ENCODE results near the gene MRPL16.

Gene MRPL16

GRCh38 chr11:59773083-59773440, 37.5 kb downstream of the MRPL16 start:
- TF ChIP-seq ARNT (IDR thresholded peaks at IDR 0.05) (no peak), ELF4 (IDR thresholded peaks at IDR 0.05) (no peak), L3MBTL2 (conservative IDR thresholded peaks at IDR 0.05) (no peak), LEF1 (IDR thresholded peaks at IDR 0.05; ENCODE audit: borderline replicate concordance) (no peak), CTBP1 (IDR thresholded peaks at IDR 0.05; ENCODE audit: borderline replicate concordance) (no peak), PKNOX1 (IDR thresholded peaks at IDR 0.05) (no peak), HDGF (IDR thresholded peaks at IDR 0.05; ENCODE audit: borderline replicate concordance) (no peak), FOXM1 (IDR thresholded peaks at IDR 0.05; ENCODE audit: borderline replicate concordance) (no peak), FOXK2 (IDR thresholded peaks at IDR 0.05) (no peak), ZNF384 (IDR thresholded peaks at IDR 0.05) (no peak), TARDBP (IDR thresholded peaks at IDR 0.05) (no peak), BHLHE40 (IDR thresholded peaks at IDR 0.05; ENCODE audit: borderline replicate concordance) (no peak), NFRKB (IDR thresholded peaks at IDR 0.05) (no peak), FOXA1 (IDR thresholded peaks at IDR 0.05) (no peak), SP1 (IDR thresholded peaks at IDR 0.05) (no peak), SUZ12 (IDR thresholded peaks at IDR 0.05) (no peak)
- ChIA-PET POLR2A (no interaction called here), CTCF (no interaction called here)
- DNase-seq (ENCODE audit: extremely low spot score): no peak

- TF ChIP-seq L3MBTL2 (conservative IDR thresholded peaks at IDR 0.05): no peak
- no peak for TF ChIP-seq FOXA1 (IDR thresholded peaks at IDR 0.05)
- no peak for TF ChIP-seq ELF4 (IDR thresholded peaks at IDR 0.05)
- TF ChIP-seq PKNOX1 (IDR thresholded peaks at IDR 0.05): no peak
- TF ChIP-seq SUZ12 (IDR thresholded peaks at IDR 0.05): no peak
- no peak for TF ChIP-seq FOXK2 (IDR thresholded peaks at IDR 0.05)
- no peak for TF ChIP-seq BHLHE40 (IDR thresholded peaks at IDR 0.05; ENCODE audit: borderline replicate concordance)
- ChIA-PET CTCF (no interaction called here), POLR2A (interaction anchor here (1.3 kb wide), 1 partner anchor 16 kb away, joined by 8 read pairs; the partner anchor contains the start of gene STX3)
- DNase-seq (ENCODE audit: extremely low spot score): no peak
Measured at GRCh38 chr11:59771605-59772004, 39.0 kb downstream of the MRPL16 start.

GRCh38 chr11:59770869-59771268, 39.7 kb downstream of the MRPL16 start:
- ChIA-PET POLR2A (interaction anchor here (0.6 kb wide), 1 partner anchor 15 kb away, joined by 3 read pairs; no protein-coding TSS in a partner anchor), CTCF (no interaction called here)
- no peak for TF ChIP-seq SUZ12 (IDR thresholded peaks at IDR 0.05)
- TF ChIP-seq FOXA1 (IDR thresholded peaks at IDR 0.05): no peak
- TF ChIP-seq CTBP1 (IDR thresholded peaks at IDR 0.05; ENCODE audit: borderline replicate concordance): no peak
- no peak for TF ChIP-seq ZNF384 (IDR thresholded peaks at IDR 0.05)
- no peak for TF ChIP-seq FOXM1 (IDR thresholded peaks at IDR 0.05; ENCODE audit: borderline replicate concordance)
- TF ChIP-seq SP1 (IDR thresholded peaks at IDR 0.05): no peak
- TF ChIP-seq PKNOX1 (IDR thresholded peaks at IDR 0.05): no peak
- TF ChIP-seq TARDBP (IDR thresholded peaks at IDR 0.05): no peak
- TF ChIP-seq FOXK2 (IDR thresholded peaks at IDR 0.05): no peak
- TF ChIP-seq BHLHE40 (IDR thresholded peaks at IDR 0.05; ENCODE audit: borderline replicate concordance): no peak
- no peak for TF ChIP-seq ARNT (IDR thresholded peaks at IDR 0.05)
- no peak for TF ChIP-seq L3MBTL2 (conservative IDR thresholded peaks at IDR 0.05)
- TF ChIP-seq ELF4 (IDR thresholded peaks at IDR 0.05): no peak
- no peak for TF ChIP-seq HDGF (IDR thresholded peaks at IDR 0.05; ENCODE audit: borderline replicate concordance)
- no peak for TF ChIP-seq LEF1 (IDR thresholded peaks at IDR 0.05; ENCODE audit: borderline replicate concordance)
- no peak for TF ChIP-seq NFRKB (IDR thresholded peaks at IDR 0.05)
- DNase-seq (ENCODE audit: extremely low spot score): no peak

- TF ChIP-seq FOXA1 (IDR thresholded peaks at IDR 0.05) (no peak), BHLHE40 (IDR thresholded peaks at IDR 0.05; ENCODE audit: borderline replicate concordance) (no peak), HDGF (IDR thresholded peaks at IDR 0.05; ENCODE audit: borderline replicate concordance) (no peak), ARNT (IDR thresholded peaks at IDR 0.05) (no peak), PKNOX1 (IDR thresholded peaks at IDR 0.05) (no peak), SUZ12 (IDR thresholded peaks at IDR 0.05) (no peak), L3MBTL2 (conservative IDR thresholded peaks at IDR 0.05) (no peak), FOXK2 (IDR thresholded peaks at IDR 0.05) (no peak), NFRKB (IDR thresholded peaks at IDR 0.05) (no peak), ZNF384 (IDR thresholded peaks at IDR 0.05) (no peak), ELF4 (IDR thresholded peaks at IDR 0.05) (no peak), LEF1 (IDR thresholded peaks at IDR 0.05; ENCODE audit: borderline replicate concordance) (no peak)
- DNase-seq (ENCODE audit: extremely low spot score): no peak
- POLR2A ChIA-PET: interaction anchor here (0.6 kb wide), 1 partner anchor 14 kb away, joined by 3 read pairs; no protein-coding TSS in a partner anchor
- CTCF ChIA-PET: no interaction called here
Measured at GRCh38 chr11:59770319-59770718, 40.3 kb downstream of the MRPL16 start.

- POLR2A ChIA-PET: no interaction called here
- no peak for TF ChIP-seq ARNT (IDR thresholded peaks at IDR 0.05)
- no peak for TF ChIP-seq ELF4 (IDR thresholded peaks at IDR 0.05)
- TF ChIP-seq SP1 (IDR thresholded peaks at IDR 0.05): no peak
- CTCF ChIA-PET: no interaction called here
- DNase-seq (ENCODE audit: extremely low spot score): no peak
Measured at GRCh38 chr11:59769828-59770227, 40.8 kb downstream of the MRPL16 start.

GRCh38 chr11:59769111-59769510, 41.5 kb downstream of the MRPL16 start:
- ChIA-PET CTCF (no interaction called here), POLR2A (no interaction called here)
- DNase-seq (ENCODE audit: extremely low spot score): no peak
- TF ChIP-seq ELF4 (IDR thresholded peaks at IDR 0.05): no peak
- no peak for TF ChIP-seq PKNOX1 (IDR thresholded peaks at IDR 0.05)
- TF ChIP-seq ARNT (IDR thresholded peaks at IDR 0.05): no peak
- TF ChIP-seq NFRKB (IDR thresholded peaks at IDR 0.05): no peak
- no peak for TF ChIP-seq FOXK2 (IDR thresholded peaks at IDR 0.05)
- TF ChIP-seq LEF1 (IDR thresholded peaks at IDR 0.05; ENCODE audit: borderline replicate concordance): no peak
- no peak for TF ChIP-seq FOXM1 (IDR thresholded peaks at IDR 0.05; ENCODE audit: borderline replicate concordance)
- TF ChIP-seq BHLHE40 (IDR thresholded peaks at IDR 0.05; ENCODE audit: borderline replicate concordance): no peak
- TF ChIP-seq SUZ12 (IDR thresholded peaks at IDR 0.05): no peak
- no peak for TF ChIP-seq HDGF (IDR thresholded peaks at IDR 0.05; ENCODE audit: borderline replicate concordance)
- TF ChIP-seq SP1 (IDR thresholded peaks at IDR 0.05): no peak
- TF ChIP-seq L3MBTL2 (conservative IDR thresholded peaks at IDR 0.05): no peak
- no peak for TF ChIP-seq CTBP1 (IDR thresholded peaks at IDR 0.05; ENCODE audit: borderline replicate concordance)
- TF ChIP-seq ZNF384 (IDR thresholded peaks at IDR 0.05): no peak
- TF ChIP-seq FOXA1 (IDR thresholded peaks at IDR 0.05): no peak
- TF ChIP-seq TARDBP (IDR thresholded peaks at IDR 0.05): no peak

All from HEK293T (cell line).